Immature natural killer cell (primary cell): ENCODE measurements around the gene MS4A4E. TPM values are rescaled to one million over a fixed set of nuclear protein-coding genes. Genes with fewer than 3 reads are reported as not detected.
"Not testable (repeated sequence)": the region's sequence is repeated elsewhere in the genome, so short reads cannot be mapped to it uniquely, and the experiment has no call there.

ENCODE experiments used
- DNase-seq, 3 donors: peaks; one replicate each; pipeline ENCODE4 v3.0.0; 2022; ENCODE audit warnings: mixed read lengths in 1 of 3
- H3K27ac Mint-ChIP-seq, 6 donors: one replicate each; pipeline ENCODE4 v1.8.0; 2020; ENCODE audit warnings: mixed read lengths in 6 of 6, mild to moderate bottlenecking in 5 of 6, inconsistent platforms in 4 of 6, moderate library complexity in 3 of 6
- H3K27me3 Mint-ChIP-seq, 3 donors: one replicate each; pipeline ENCODE4 v1.8.0; 2020 to 2021; ENCODE audit warnings: low read depth in 3 of 3, mild to moderate bottlenecking in 3 of 3, mixed read lengths in 3 of 3, moderate library complexity in 3 of 3, inconsistent platforms in 1 of 3
- H3K36me3 Mint-ChIP-seq, 3 donors: one replicate each; pipeline ENCODE4 v1.8.0; 2020; ENCODE audit warnings: mixed read lengths in 3 of 3, inconsistent platforms in 2 of 3, mild to moderate bottlenecking in 2 of 3
- H3K4me1 Mint-ChIP-seq, 2 donors: one replicate each; pipeline ENCODE4 v1.8.0; 2020; ENCODE audit warnings: inconsistent platforms in 2 of 2, mild to moderate bottlenecking in 2 of 2, mixed read lengths in 2 of 2, moderate library complexity in 1 of 2
- H3K4me3 Mint-ChIP-seq, 5 donors: one replicate each; pipeline ENCODE4 v1.8.0; 2020; ENCODE audit warnings: mild to moderate bottlenecking in 5 of 5, mixed read lengths in 5 of 5, inconsistent platforms in 3 of 5, moderate library complexity in 3 of 5
- H3K9me3 Mint-ChIP-seq, 6 donors: one replicate each; pipeline ENCODE4 v1.8.0; 2020; ENCODE audit warnings: mild to moderate bottlenecking in 6 of 6, mixed read lengths in 6 of 6, inconsistent platforms in 4 of 6, moderate library complexity in 3 of 6
- polyA plus RNA-seq, 3 donors: library from polyadenylated mRNA; unstranded; fragments of 300-500 nt; fragmentation: Illumina TruSeq; gene quantifications; one replicate each; pipeline ENCODE4 v1.2.3, GENCODE V29; 2021

The MS4A4E gene
- polyA plus RNA-seq, 3 donors from 2014 or later: not detected

GRCh38 chr11:60158636-60159035 is 84.3 kb downstream of the MS4A4E start:
- peaks cover 0 to 2% (median 0%) of the 10 kb centered on the region in 6 donors for H3K9me3 Mint-ChIP-seq
- peaks cover 2 to 5% (median 3%) of the 10 kb centered on the region in 3 donors for H3K27me3 Mint-ChIP-seq
- H3K4me3 Mint-ChIP-seq: no peak overlapping the region
- H3K4me1 Mint-ChIP-seq: peaks cover 3 to 9% of the 10 kb centered on the region in 2 donors
- no peak for DNase-seq
- no peaks in the 10 kb centered on the region for H3K36me3 Mint-ChIP-seq
- no peak overlapping the region for H3K27ac Mint-ChIP-seq

GRCh38 chr11:60155931-60156330 is 87.0 kb downstream of the MS4A4E start:
- Mint-ChIP-seq H3K4me1 (peaks cover 3 to 9% of the 10 kb centered on the region in 2 donors), H3K36me3 (no peaks in the 10 kb centered on the region), H3K27me3 (peaks cover 2 to 8% (median 3%) of the 10 kb centered on the region in 3 donors)

DNA sequence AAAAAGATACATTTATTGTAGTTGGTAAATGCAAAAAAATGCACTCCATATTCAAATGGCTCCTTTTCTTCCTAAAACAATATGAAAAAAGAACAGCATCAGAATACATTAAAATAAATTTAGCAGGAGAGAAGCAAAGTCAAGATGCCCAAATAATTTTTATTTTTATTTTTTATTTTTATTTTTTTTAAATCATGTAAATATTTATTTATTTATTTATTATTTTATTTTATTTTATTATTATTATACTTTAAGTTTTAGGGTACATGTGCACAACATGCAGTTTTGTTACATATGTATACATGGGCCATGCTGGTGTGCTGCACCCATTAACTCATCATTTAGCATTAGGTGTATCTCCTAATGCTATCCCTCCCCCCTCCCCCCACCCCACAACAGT is 90.2 kb downstream of the MS4A4E start:
- H3K9me3 Mint-ChIP-seq, H3K4me3 Mint-ChIP-seq, H3K27ac Mint-ChIP-seq, H3K36me3 Mint-ChIP-seq, DNase-seq, H3K27me3 Mint-ChIP-seq, H3K4me1 Mint-ChIP-seq: not testable (repeated sequence)

More at GRCh38 chr11:60155931-60156330, 87.0 kb downstream of the MS4A4E start:
- H3K27ac Mint-ChIP-seq: no peak overlapping the region
- no peak for DNase-seq
- no peak overlapping the region for H3K4me3 Mint-ChIP-seq
- H3K9me3 Mint-ChIP-seq: peaks cover 0 to 2% (median 0%) of the 10 kb centered on the region in 6 donors

DNA sequence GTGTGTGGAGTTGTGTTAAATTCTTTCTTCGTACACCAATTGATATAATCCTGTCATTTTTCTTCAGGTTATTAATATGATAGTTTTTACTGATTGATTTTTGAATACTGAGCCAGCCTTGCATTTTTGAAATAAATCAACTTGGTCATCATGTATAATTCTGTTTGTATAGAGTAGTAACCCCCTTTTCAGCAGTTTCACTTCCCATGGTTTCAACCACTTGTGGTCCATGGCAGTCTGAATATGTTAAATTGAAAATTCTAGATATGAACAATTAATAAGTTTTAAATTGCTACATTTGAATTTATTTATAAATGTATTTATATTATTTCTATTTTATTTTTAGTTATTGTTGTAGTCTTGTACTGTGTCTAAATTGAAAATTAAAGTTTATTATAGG is 92.7 kb downstream of the MS4A4E start:
- H3K4me3 Mint-ChIP-seq: no peak overlapping the region
- H3K4me1 Mint-ChIP-seq: no peaks in the 10 kb centered on the region
- peaks cover 2 to 3% (median 3%) of the 10 kb centered on the region in 3 donors for H3K27me3 Mint-ChIP-seq
- H3K27ac Mint-ChIP-seq: no peak overlapping the region
- no peaks in the 10 kb centered on the region for H3K36me3 Mint-ChIP-seq
- no peaks in the 10 kb centered on the region for H3K9me3 Mint-ChIP-seq
- DNase-seq: no peak

Other genes with a start within 250 kb of the MS4A4E start
- gene OOSP4B, start 226.0 kb downstream of the MS4A4E start, polyA plus RNA-seq: not detected
- gene OOSP2, start 202.7 kb downstream of the MS4A4E start, polyA plus RNA-seq: not detected
- gene MS4A3, start 186.5 kb downstream of the MS4A4E start, polyA plus RNA-seq: under 1 TPM in 1 of 3 donors, not detected in 2; 0.71 TPM
- gene MS4A2, start 154.5 kb downstream of the MS4A4E start, polyA plus RNA-seq: under 1 TPM in 1 of 3 donors, not detected in 2; 0.10 TPM
- 10 to 100 TPM in 2 of 3 donors, 1 to 10 TPM in 1; 4.6 to 54.4 (median 34.2) TPM for gene MS4A6A, start 60.1 kb downstream of the MS4A4E start, polyA plus RNA-seq
- 1 to 10 TPM in 2 of 3 donors, under 1 TPM in 1; 0.15 to 3.5 (median 1.3) TPM for gene MS4A4A, start 37.5 kb upstream of the MS4A4E start, polyA plus RNA-seq
- not detected for gene MS4A6E, start 84.1 kb upstream of the MS4A4E start, polyA plus RNA-seq
- gene MS4A7, start 135.4 kb upstream of the MS4A4E start, polyA plus RNA-seq: 1 to 10 TPM; 1.0 to 7.1 (median 2.6) TPM
- not detected for gene MS4A14, start 153.3 kb upstream of the MS4A4E start, polyA plus RNA-seq
- not detected for gene MS4A5, start 186.4 kb upstream of the MS4A4E start, polyA plus RNA-seq
- gene MS4A1, start 212.7 kb upstream of the MS4A4E start, polyA plus RNA-seq: 1 to 10 TPM; 1.2 to 2.8 (median 2.3) TPM
- not detected for gene MS4A12, start 249.6 kb upstream of the MS4A4E start, polyA plus RNA-seq